HepG2 (cell line): Measurements from ENCODE around the gene INPP5K. TPM values are rescaled to one million over a fixed set of nuclear protein-coding genes. Genes with fewer than 3 reads are reported as not detected.

Experiments used
- ADNP ChIP-seq: sonication (generic); formaldehyde crosslinking; IDR thresholded peaks from 2 replicates; pipeline ENCODE4 v1.4.0; 2020; ENCODE audit warnings: missing genetic modification reagents
- CBX5 ChIP-seq: sonication (generic); formaldehyde crosslinking; IDR thresholded peaks from 2 replicates; pipeline ENCODE4 v1.4.0; 2020; ENCODE audit warnings: missing genetic modification reagents, borderline replicate concordance
- ELF3 ChIP-seq: IDR thresholded peaks from 2 replicates; pipeline ENCODE4 v1.6.1; 2016; ENCODE audit warnings: missing genetic modification reagents, missing compliant biosample characterization
- ETV5 ChIP-seq: IDR thresholded peaks from 2 replicates; pipeline ENCODE4 v1.6.1; 2018; ENCODE audit warnings: missing biosample characterization, missing genetic modification reagents, inconsistent platforms, borderline replicate concordance
- FOXA1 ChIP-seq, 2 experiments: fragments of 450-650 bp in 1 of 2; sonication (generic) in 1 of 2; formaldehyde crosslinking in 1 of 2; IDR thresholded peaks; 2 replicates each; pipeline versions ENCODE4 v1.4.0 to v1.6.1; 2016 to 2020; ENCODE audit warnings: missing genetic modification reagents in 1 of 2
- GATA4 ChIP-seq: sonication (generic); IDR thresholded peaks from 2 replicates; pipeline ENCODE4 v1.6.1; 2016; ENCODE audit warnings: antibody characterized with exemption, low read depth, borderline replicate concordance
- HES4 ChIP-seq: sonication (generic); formaldehyde crosslinking; IDR thresholded peaks from 2 replicates; pipeline ENCODE4 v1.9.0; 2021; ENCODE audit warnings: mild to moderate bottlenecking, missing genetic modification reagents, borderline replicate concordance
- HNRNPK ChIP-seq: fragments of 200-400 bp; formaldehyde crosslinking; IDR thresholded peaks from 2 replicates; pipeline ENCODE4 v1.6.1; 2018; ENCODE audit warnings: low read length, low read depth, moderate library complexity, mild to moderate bottlenecking; ENCODE audit not compliant: poor library complexity, severe bottlenecking
- KDM4B ChIP-seq: sonication (generic); formaldehyde crosslinking; IDR thresholded peaks from 2 replicates; pipeline ENCODE4 v1.4.0; 2020; ENCODE audit warnings: missing genetic modification reagents
- NFYC ChIP-seq: IDR thresholded peaks from 2 replicates; pipeline ENCODE4 v1.6.1; 2016; ENCODE audit warnings: missing genetic modification reagents, missing compliant biosample characterization
- POLR2G ChIP-seq: fragments of 200-400 bp; formaldehyde crosslinking; IDR thresholded peaks from 2 replicates; pipeline ENCODE4 v1.6.1; 2018; ENCODE audit warnings: mild to moderate bottlenecking, low read depth, low read length, moderate library complexity
- SRY ChIP-seq: sonication (generic); formaldehyde crosslinking; IDR thresholded peaks from 2 replicates; pipeline ENCODE4 v1.8.0; 2022; ENCODE audit warnings: mild to moderate bottlenecking, missing genetic modification reagents
- TBP ChIP-seq: sonication (generic); formaldehyde crosslinking; IDR thresholded peaks from 2 replicates; pipeline ENCODE4 v1.5.0; 2020; ENCODE audit warnings: missing genetic modification reagents
- ZFY ChIP-seq: sonication (generic); formaldehyde crosslinking; IDR thresholded peaks from 2 replicates; pipeline ENCODE4 v1.4.0; 2020; ENCODE audit warnings: missing genetic modification reagents
- ZNF143 ChIP-seq: sonication (generic); formaldehyde crosslinking; IDR thresholded peaks from 2 replicates; pipeline ENCODE4 v1.4.0; 2020; ENCODE audit warnings: missing genetic modification reagents
- ZNF232 ChIP-seq: sonication (generic); formaldehyde crosslinking; IDR thresholded peaks from 2 replicates; pipeline ENCODE4 v1.4.0; 2020; ENCODE audit warnings: missing genetic modification reagents, borderline replicate concordance
- ZNF253 ChIP-seq: sonication (generic); formaldehyde crosslinking; IDR thresholded peaks from 2 replicates; pipeline ENCODE4 v1.8.0; 2022; ENCODE audit warnings: mild to moderate bottlenecking, missing genetic modification reagents, borderline replicate concordance
- ZNF446 ChIP-seq: sonication (generic); formaldehyde crosslinking; IDR thresholded peaks from 2 replicates; pipeline ENCODE4 v1.5.0; 2020; ENCODE audit warnings: mild to moderate bottlenecking, missing genetic modification reagents
- ZNF878 ChIP-seq: sonication (generic); formaldehyde crosslinking; IDR thresholded peaks from 2 replicates; pipeline ENCODE4 v1.8.1; 2023; ENCODE audit warnings: mild to moderate bottlenecking, missing genetic modification reagents, moderate library complexity
- polyA plus RNA-seq, 8 experiments: library from polyadenylated mRNA; depleted of rRNA in 3 of 8; stranded (reverse) in 7 of 8; unstranded in 1 of 8; fragments of >200 nt; fragmentation: Illumina TruSeq in 4 of 8; extraction: Trizol in 4 of 8; gene quantifications; 2 replicates each; pipeline versions ENCODE4 v1.2.1 to v1.2.3, GENCODE V29; 2011 to 2016; ENCODE audit warnings: low read depth in 4 of 8, missing spikeins in 1 of 8, mixed read lengths in 1 of 8; ENCODE audit not compliant: insufficient read depth in 1 of 8
- total RNA-seq, 5 experiments: library from RNA; depleted of rRNA; stranded (reverse); fragments of >200 nt; fragmentation: Illumina TruSeq; extraction: Trizol; gene quantifications; 2 replicates each; pipeline ENCODE4 v1.2.3, GENCODE V29; 2016; ENCODE audit warnings: low read depth in 1 of 5
- TF ChIP-seq, protein P1 (sequence below): sonication (generic); formaldehyde crosslinking; IDR thresholded peaks from 2 replicates; pipeline ENCODE4 v1.5.0; 2020; ENCODE audit warnings: missing genetic modification reagents
- TF ChIP-seq, protein P2 (sequence below): sonication (generic); formaldehyde crosslinking; IDR thresholded peaks from 2 replicates; pipeline ENCODE4 v1.8.1; 2023; ENCODE audit warnings: mild to moderate bottlenecking, missing genetic modification reagents
- TF ChIP-seq, protein P3 (sequence below): sonication (generic); formaldehyde crosslinking; IDR thresholded peaks from 2 replicates; pipeline ENCODE4 v1.4.0; 2020; ENCODE audit warnings: missing genetic modification reagents
- TF ChIP-seq, protein P4 (sequence below): IDR thresholded peaks from 2 replicates; pipeline ENCODE4 v1.6.1; 2012; ENCODE audit warnings: inconsistent platforms
- TF ChIP-seq, protein P5 (sequence below): sonication (generic); formaldehyde crosslinking; IDR thresholded peaks from 2 replicates; pipeline ENCODE4 v1.8.0; 2022; ENCODE audit warnings: missing genetic modification reagents, mild to moderate bottlenecking, borderline replicate concordance

Gene INPP5K
- total and polyA plus RNA-seq, 2 of the 13 experiments (the other 11 are each of a cell fraction or from before 2014, with no cell fraction given) = 4.8 to 9.6 TPM

DNA sequence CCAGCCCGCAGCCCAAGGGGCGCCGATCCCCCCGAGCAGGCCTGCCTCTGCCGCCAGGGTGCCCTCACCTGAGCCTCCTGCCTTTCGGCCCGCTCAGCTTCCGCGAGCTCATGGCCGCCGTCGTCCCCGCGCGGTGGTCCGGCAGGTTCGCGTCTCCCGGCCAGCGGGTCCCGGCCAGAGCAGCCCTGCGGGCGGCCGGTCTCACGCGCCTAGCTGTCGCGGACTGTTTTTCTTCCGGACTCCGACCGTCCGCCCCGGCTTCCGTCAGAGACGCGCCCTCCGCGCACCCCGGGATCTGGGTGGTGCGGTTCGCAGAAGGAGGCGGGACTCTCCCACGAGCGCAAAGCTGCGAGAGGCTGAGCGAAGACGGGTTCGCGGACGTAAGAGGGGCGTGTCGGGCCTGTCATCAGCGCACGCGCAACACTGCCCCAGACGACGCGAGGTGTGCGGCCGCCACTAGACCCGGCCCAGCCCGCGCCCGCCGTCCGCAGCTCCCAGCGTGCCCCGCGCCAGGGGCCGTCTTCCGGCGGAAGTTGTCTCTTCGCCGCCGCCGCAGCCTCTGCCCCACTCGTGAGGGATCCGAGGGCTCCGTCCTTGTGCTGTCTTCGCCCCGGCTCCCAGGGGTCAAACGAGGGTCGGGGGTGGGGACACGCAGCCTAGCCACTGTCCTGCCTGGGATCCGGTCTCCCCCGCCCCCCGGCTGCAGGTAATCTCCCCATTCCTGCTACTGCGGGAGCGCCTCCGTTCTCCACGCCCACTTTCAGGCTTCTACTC is at the start of gene INPP5K (continued):
- TF ChIP-seq, protein P1, sequence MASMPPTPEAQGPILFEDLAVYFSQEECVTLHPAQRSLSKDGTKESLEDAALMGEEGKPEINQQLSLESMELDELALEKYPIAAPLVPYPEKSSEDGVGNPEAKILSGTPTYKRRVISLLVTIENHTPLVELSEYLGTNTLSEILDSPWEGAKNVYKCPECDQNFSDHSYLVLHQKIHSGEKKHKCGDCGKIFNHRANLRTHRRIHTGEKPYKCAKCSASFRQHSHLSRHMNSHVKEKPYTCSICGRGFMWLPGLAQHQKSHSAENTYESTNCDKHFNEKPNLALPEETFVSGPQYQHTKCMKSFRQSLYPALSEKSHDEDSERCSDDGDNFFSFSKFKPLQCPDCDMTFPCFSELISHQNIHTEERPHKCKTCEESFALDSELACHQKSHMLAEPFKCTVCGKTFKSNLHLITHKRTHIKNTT (CRISPR knock-in tag) = no peak
- TF ChIP-seq SRY (CRISPR knock-in tag) (peak; percentile 81; the same call in 1 of the 2 replicates), ZNF232 (CRISPR knock-in tag) (no peak), FOXA1 (IDR thresholded peaks at IDR 0.05) (no peak), FOXA1 (CRISPR knock-in tag; IDR thresholded peaks at IDR 0.05) (no peak), CBX5 (peak; percentile 14; the same call in 1 of the 2 replicates), POLR2G (peak; percentile 89), HES4 (CRISPR knock-in tag) (0 out of 2 replicates have a peak, but pooled peaks have one; percentile 28), NFYC (CRISPR knock-in tag) (peak; percentile 85), ZNF878 (CRISPR knock-in tag) (no peak), ETV5 (CRISPR knock-in tag) (peak; percentile 56; the same call in 1 of the 2 replicates), ZNF143 (peak; percentile 93), ZNF253 (no peak), HNRNPK (peak; percentile 8), ADNP (CRISPR knock-in tag) (no peak), ZFY (peak; percentile 84), KDM4B (CRISPR knock-in tag) (0 out of 2 replicates have a peak, but pooled peaks have one; percentile 15), ZNF446 (CRISPR knock-in tag) (no peak), GATA4 (peak; percentile 35; the same call in 1 of the 2 replicates), ELF3 (CRISPR knock-in tag) (0 out of 2 replicates have a peak, but pooled peaks have one; percentile 12), TBP (CRISPR knock-in tag) (no peak)
- TF ChIP-seq, protein P2, sequence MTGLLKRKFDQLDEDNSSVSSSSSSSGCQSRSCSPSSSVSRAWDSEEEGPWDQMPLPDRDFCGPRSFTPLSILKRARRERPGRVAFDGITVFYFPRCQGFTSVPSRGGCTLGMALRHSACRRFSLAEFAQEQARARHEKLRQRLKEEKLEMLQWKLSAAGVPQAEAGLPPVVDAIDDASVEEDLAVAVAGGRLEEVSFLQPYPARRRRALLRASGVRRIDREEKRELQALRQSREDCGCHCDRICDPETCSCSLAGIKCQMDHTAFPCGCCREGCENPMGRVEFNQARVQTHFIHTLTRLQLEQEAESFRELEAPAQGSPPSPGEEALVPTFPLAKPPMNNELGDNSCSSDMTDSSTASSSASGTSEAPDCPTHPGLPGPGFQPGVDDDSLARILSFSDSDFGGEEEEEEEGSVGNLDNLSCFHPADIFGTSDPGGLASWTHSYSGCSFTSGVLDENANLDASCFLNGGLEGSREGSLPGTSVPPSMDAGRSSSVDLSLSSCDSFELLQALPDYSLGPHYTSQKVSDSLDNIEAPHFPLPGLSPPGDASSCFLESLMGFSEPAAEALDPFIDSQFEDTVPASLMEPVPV (CRISPR knock-in tag) = peak; percentile 3; the same call in 1 of the 2 replicates
- TF ChIP-seq, protein P3, sequence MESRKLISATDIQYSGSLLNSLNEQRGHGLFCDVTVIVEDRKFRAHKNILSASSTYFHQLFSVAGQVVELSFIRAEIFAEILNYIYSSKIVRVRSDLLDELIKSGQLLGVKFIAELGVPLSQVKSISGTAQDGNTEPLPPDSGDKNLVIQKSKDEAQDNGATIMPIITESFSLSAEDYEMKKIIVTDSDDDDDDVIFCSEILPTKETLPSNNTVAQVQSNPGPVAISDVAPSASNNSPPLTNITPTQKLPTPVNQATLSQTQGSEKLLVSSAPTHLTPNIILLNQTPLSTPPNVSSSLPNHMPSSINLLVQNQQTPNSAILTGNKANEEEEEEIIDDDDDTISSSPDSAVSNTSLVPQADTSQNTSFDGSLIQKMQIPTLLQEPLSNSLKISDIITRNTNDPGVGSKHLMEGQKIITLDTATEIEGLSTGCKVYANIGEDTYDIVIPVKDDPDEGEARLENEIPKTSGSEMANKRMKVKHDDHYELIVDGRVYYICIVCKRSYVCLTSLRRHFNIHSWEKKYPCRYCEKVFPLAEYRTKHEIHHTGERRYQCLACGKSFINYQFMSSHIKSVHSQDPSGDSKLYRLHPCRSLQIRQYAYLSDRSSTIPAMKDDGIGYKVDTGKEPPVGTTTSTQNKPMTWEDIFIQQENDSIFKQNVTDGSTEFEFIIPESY (CRISPR knock-in tag) = no peak
- TF ChIP-seq, protein P4, sequence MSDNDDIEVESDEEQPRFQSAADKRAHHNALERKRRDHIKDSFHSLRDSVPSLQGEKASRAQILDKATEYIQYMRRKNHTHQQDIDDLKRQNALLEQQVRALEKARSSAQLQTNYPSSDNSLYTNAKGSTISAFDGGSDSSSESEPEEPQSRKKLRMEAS = peak; percentile 88
- TF ChIP-seq, protein P5, sequence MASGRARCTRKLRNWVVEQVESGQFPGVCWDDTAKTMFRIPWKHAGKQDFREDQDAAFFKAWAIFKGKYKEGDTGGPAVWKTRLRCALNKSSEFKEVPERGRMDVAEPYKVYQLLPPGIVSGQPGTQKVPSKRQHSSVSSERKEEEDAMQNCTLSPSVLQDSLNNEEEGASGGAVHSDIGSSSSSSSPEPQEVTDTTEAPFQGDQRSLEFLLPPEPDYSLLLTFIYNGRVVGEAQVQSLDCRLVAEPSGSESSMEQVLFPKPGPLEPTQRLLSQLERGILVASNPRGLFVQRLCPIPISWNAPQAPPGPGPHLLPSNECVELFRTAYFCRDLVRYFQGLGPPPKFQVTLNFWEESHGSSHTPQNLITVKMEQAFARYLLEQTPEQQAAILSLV (CRISPR knock-in tag) = peak; percentile 23; the same call in 1 of the 2 replicates
